H1 (cell line): ENCODE data around the gene RAPGEF1. TPM values are rescaled to one million over a fixed set of nuclear protein-coding genes. Genes with fewer than 3 reads are reported as not detected.

Experiments used
- JUN ChIP-seq: IDR thresholded peaks from 2 replicates; pipeline ENCODE4 v1.6.1; 2011; ENCODE audit warnings: low read depth, mild to moderate bottlenecking, improper control_type of control experiment, low read length
- JUND ChIP-seq: IDR thresholded peaks from 2 replicates; pipeline ENCODE4 v1.6.1; 2011; ENCODE audit warnings: mild to moderate bottlenecking, improper control_type of control experiment, low read length
- KDM4A ChIP-seq: IDR thresholded peaks from one replicate; pipeline ENCODE4 v1.7.1; 2012; ENCODE audit warnings: low read depth, mild to moderate bottlenecking, moderate library complexity, low read length, inconsistent platforms; ENCODE audit not compliant: severe bottlenecking
- KDM5A ChIP-seq: fragments of 200-600 bp; IDR thresholded peaks from 2 replicates; pipeline ENCODE4 v1.7.1; 2012; ENCODE audit warnings: mild to moderate bottlenecking, low read length, inconsistent platforms, mixed read lengths
- MAX ChIP-seq: IDR thresholded peaks from 2 replicates; pipeline ENCODE4 v1.6.1; 2012; ENCODE audit warnings: inconsistent platforms
- SIX5 ChIP-seq: IDR thresholded peaks from 2 replicates; pipeline ENCODE4 v1.6.1; 2011; ENCODE audit warnings: mild to moderate bottlenecking, low read depth, low read length
- USF2 ChIP-seq: IDR thresholded peaks from 2 replicates; pipeline ENCODE4 v1.6.1; 2011; ENCODE audit warnings: low read length, improper control_type of control experiment
- ZNF274 ChIP-seq: IDR thresholded peaks from 2 replicates; pipeline ENCODE4 v1.7.0; 2012; ENCODE audit warnings: low read length, borderline replicate concordance; ENCODE audit errors: extremely low read depth
- polyA plus RNA-seq, 7 experiments: library from polyadenylated mRNA; depleted of rRNA in 3 of 7; stranded (reverse) in 5 of 7; unstranded in 2 of 7; fragments of >200 nt in 5 of 7; fragments of 200-250 nt in 2 of 7; gene quantifications; 1 replicate in 5 of 7; 2 replicates in 1 of 7; 4 replicates in 1 of 7; pipeline versions ENCODE4 v1.2.1 to v1.2.3, GENCODE V29; 2011 to 2013; ENCODE audit warnings: missing spikeins in 2 of 7, mixed read lengths in 2 of 7
- total RNA-seq: library from RNA; stranded (reverse); fragmentation: NEBNext Ultra II Directional; extraction: Animal tissue kit (Norgen Biotek cat#: 25700); gene quantifications from 2 replicates; pipeline ENCODE4 v1.2.1, GENCODE V29; 2021

Gene RAPGEF1
- total and polyA plus RNA-seq, 2 of the 8 experiments (the other 6 are each of a cell fraction or from before 2014, with no cell fraction given), result 29.7 to 78.9 TPM

- TF ChIP-seq USF2 (no peak), KDM5A (no peak), KDM4A (no peak), MAX (no peak), JUN (no peak), JUND (no peak), ZNF274 (no peak), SIX5 (no peak)
Observed at GRCh38 chr9:131627648-131628458, 112.0 kb downstream of the RAPGEF1 start (continued).
